Activated naive CD8-positive, alpha-beta T cell treated with anti-CD3 and anti-CD28 coated beads, Interleukin-2, amount 10 ng/mL, durations not matched to agents 7 days and 5 days (primary cell): ENCODE results near the gene IL27RA. TPM values are rescaled to one million over a fixed set of nuclear protein-coding genes. Genes with fewer than 3 reads are reported as not detected.

Experiments
- ATAC-seq: fragments of 150-1000 bp; cut with Tn5 transposase; one replicate; pipeline ENCODE4 v1.10.0; 2021; ENCODE audit warnings: low read depth, moderate library complexity
- POLR2A ChIA-PET: fragments of 350-600 bp; sonication (Branson Sonifier 250); formaldehyde crosslinking; loops from one replicate; lab custom pipeline; 2021; ENCODE audit warnings: antibody characterized with exemption; lab: Charles Lee
- DNase-seq: peaks from one replicate; pipeline ENCODE4 v3.0.0; 2021
- H3K27ac Mint-ChIP-seq: one replicate; pipeline ENCODE4 v1.8.0; 2022; ENCODE audit warnings: mild to moderate bottlenecking, mixed read lengths
- H3K27me3 Mint-ChIP-seq: one replicate; pipeline ENCODE4 v1.8.0; 2022; ENCODE audit warnings: mild to moderate bottlenecking, moderate library complexity, mixed read lengths
- H3K36me3 Mint-ChIP-seq: one replicate; pipeline ENCODE4 v1.8.0; 2021; ENCODE audit warnings: mild to moderate bottlenecking, mixed read lengths
- H3K4me1 Mint-ChIP-seq: one replicate; pipeline ENCODE4 v1.8.0; 2021; ENCODE audit warnings: mixed read lengths
- H3K4me3 Mint-ChIP-seq: one replicate; pipeline ENCODE4 v1.8.0; 2022; ENCODE audit warnings: mild to moderate bottlenecking, moderate library complexity, mixed read lengths
- H3K9me3 Mint-ChIP-seq: one replicate; pipeline ENCODE4 v1.8.0; 2021; ENCODE audit warnings: mixed read lengths
- total RNA-seq, 2 experiments: library from RNA; stranded (reverse); gene quantifications; one replicate each; pipeline ENCODE4 v1.2.3, GENCODE V29; 2021

Gene IL27RA
- total RNA-seq, 2 experiments from 2014 or later: 41.6 to 43.8 TPM

DNA sequence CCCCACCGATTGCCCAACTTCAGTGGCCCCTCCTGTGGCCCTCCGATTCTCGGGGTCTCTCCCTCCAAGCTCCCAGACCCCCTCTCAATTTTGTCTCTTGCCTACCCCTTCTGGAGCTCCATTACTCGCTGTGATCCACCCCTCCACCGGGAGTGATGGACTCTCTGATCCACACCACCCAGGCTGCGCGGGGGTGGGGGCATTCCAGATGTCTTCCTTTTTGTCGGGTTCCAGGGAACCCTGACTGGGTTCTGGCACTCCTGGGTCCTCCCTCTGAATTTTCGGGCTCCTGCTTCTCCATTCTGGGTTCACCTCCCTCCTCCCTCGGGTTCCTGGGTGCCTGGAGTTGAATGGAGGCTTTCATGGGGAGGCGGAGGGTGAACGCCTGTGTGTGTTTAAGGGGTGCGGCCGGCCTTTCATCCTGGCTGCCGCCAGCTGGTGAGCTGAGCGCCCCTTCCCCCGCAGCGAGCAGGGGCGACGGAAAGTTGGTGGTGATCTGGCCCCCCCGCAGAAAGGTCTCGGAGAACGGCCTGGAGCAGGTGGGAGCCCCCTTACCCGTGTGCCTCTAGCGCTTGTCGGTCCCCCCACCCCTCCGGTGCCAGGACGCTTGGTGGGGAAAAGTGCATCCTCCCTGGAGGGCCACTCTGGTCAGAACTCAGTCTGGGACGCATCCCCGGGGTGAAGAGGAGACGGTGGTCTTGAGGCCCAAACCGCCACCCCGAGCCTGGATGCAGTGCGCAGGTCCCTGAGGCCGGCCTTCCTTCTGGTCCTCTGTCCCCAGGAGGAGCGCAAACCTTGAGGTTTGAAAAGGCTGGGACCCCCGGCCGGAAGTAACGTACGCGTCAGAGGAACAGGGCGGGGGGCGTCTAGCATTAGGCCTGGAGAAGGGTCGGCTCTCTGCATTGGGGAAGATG lies 42.6 kb downstream of the IL27RA start:
- peaks cover 14% of the 10 kb centered on the region for H3K4me1 Mint-ChIP-seq
- peak overlapping the region; percentile 81 for H3K27ac Mint-ChIP-seq
- H3K4me3 Mint-ChIP-seq: peak overlapping the region; percentile 96
- no peaks in the 10 kb centered on the region for H3K9me3 Mint-ChIP-seq
- ATAC-seq (peak; percentile 2), DNase-seq (no peak)
- POLR2A ChIA-PET: interaction anchor here (0.7 to 3.0 kb wide), 5 partner anchors 42 to 215 kb away, joined by 3 to 19 read pairs (median 3); partner anchors contain the start of genes DCAF15 and IL27RA
- peaks cover 4% of the 10 kb centered on the region for H3K27me3 Mint-ChIP-seq
- no peaks in the 10 kb centered on the region for H3K36me3 Mint-ChIP-seq

DNA sequence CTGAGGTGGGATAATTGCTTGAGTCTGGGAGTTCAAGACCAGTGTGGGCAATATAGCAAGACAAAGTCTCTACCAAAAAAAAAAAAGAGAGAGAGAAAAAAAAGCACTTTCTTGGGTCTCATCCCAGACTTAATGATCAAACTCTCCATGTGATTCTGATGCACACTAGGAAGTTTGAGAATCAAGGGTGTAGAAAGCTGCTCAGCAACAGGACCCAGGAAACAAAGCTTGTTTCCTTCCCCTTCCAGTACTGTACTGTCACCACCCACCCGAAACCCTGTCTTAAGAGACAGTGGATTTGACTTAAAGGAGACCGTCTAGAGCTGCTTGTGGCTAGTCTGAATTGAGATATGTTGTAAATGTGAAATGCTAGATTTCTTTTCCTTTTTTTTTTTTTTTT lies 46.8 kb downstream of the IL27RA start:
- H3K36me3 Mint-ChIP-seq: no peaks in the 10 kb centered on the region
- peaks cover 4% of the 10 kb centered on the region for H3K27me3 Mint-ChIP-seq
- ATAC-seq (no peak), DNase-seq (no peak)
- no peaks in the 10 kb centered on the region for H3K9me3 Mint-ChIP-seq
- peaks cover 19% of the 10 kb centered on the region for H3K4me1 Mint-ChIP-seq
- POLR2A ChIA-PET: interaction anchor here (0.7 kb wide), 1 partner anchor 911 kb away, joined by 5 read pairs; no protein-coding TSS in a partner anchor
- H3K27ac Mint-ChIP-seq: no peak overlapping the region
- no peak overlapping the region for H3K4me3 Mint-ChIP-seq

DNA sequence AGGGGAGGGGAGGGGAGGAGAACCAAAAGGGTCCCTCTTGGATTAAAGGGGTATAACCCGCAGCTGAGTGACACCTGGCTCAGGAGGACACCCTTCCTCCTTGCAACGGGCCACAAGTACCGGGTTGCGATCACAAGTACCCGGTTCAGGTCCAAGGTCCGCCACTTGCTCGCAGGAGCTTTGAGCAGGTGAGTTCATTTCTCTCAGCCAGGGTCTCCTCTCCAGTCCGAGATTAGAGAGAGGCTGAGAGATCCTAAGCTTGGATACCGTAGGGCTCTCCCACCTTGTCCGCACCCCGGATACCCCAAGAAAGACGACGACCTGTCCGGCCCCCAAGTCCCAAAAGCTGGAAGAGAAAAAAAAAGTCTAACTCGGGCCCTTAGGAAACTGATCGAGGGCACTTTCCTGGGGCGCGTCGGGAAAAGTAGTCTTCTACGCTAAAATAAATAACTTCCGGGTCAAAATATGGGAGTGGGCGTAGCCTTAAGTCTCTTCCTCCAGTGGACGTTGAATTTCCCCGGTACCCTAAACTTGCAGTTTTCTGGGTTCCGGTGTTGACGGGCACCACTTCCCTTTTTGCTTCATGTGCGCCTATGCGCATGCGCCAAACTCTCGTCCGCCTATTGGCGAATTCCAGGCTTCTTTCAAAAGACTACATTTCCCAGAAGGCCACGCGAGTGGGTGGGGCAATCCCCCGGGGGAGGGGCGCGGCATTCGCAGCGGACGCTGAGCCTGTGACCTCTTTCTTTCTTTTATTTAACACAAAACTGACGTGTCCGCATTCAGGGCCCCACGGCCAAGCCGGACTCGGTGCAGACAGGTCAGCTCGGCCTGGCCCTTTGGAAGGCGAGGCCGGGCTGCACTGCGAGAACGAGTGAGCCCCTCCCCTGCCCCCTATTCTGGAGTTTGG lies 49.6 kb downstream of the IL27RA start:
- Mint-ChIP-seq H3K4me3 (peak overlapping the region; percentile 94), H3K36me3 (no peaks in the 10 kb centered on the region), H3K27ac (peak overlapping the region; percentile 97), H3K27me3 (no peaks in the 10 kb centered on the region), H3K9me3 (no peaks in the 10 kb centered on the region), H3K4me1 (peaks cover 9% of the 10 kb centered on the region)
- peak; percentile 99 for DNase-seq
- peak; percentile 92 for ATAC-seq
- POLR2A ChIA-PET: interaction anchor here (0.5 to 4.3 kb wide), 17 partner anchors 9 to 436 kb away, joined by 3 to 16 read pairs (median 3); partner anchors contain the start of genes ASF1B, IL27RA and PRKACA

DNA sequence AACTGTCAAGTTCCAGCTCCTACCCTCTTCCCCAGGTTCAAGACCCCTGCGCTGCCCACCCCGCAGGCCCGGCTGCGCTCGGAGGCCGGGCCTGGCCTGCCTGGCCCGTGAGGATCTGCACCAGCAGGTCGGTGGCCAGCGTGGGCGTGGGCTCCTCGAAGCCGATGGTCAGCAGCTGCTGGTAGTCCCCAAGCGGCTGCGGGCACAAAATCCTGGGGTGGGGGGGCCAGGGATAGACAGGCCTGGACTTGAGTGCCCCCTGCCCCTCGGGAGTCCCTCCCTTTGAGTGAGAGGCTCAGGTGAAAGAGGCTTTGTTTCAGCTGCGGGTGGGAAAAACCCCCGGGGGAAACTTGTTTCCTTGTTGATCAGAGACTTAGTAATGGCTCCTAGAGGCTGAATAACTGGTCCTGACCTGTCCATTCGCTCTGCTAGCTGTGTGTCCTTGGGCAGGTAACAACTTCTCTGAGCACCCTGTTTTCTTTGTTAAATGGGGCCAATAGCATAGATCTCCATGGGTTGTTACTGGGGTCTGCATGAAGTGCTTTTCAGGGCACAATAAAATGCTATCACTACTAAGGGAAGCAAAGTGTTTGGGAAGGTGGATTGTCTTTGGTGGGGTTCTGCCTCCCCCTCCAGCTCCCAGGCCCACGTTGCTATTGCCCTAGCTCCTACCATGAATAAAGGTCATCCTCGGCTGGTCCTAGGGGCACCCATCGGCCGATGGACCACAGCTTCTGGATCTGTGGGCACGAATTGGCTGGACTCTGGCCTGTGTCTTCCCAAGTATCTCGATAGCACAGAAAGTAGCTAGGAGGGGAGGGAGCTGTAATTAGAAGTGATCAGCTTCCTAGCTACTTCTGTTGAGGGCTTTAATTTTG lies 50.5 kb downstream of the IL27RA start:
- H3K4me1 Mint-ChIP-seq: peaks cover 9% of the 10 kb centered on the region

DNA sequence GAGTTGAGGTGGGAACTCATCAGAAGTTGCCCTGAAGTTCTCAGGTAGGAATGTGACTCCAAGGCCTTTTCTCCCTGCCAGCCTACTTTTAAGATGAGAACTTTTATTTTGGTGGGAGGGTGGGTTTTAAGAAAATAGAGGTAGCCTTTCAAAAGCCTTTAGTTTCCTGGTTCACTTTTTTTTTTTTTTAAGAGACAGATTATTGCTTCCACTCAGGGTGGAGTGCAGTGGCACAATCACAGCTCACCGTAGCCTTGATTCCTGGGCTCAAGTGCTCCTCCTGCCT lies 51.1 kb downstream of the IL27RA start:
- Mint-ChIP-seq H3K36me3 (no peaks in the 10 kb centered on the region), H3K27me3 (no peaks in the 10 kb centered on the region), H3K4me3 (peak overlapping the region; percentile 94), H3K27ac (no peak overlapping the region), H3K4me1 (peaks cover 9% of the 10 kb centered on the region), H3K9me3 (no peaks in the 10 kb centered on the region)
- POLR2A ChIA-PET: interaction anchor here (0.7 to 4.3 kb wide), 7 partner anchors 9 to 447 kb away, joined by 3 to 16 read pairs (median 3); partner anchors contain the start of genes PRKACA and RFX1
- ATAC-seq (no peak), DNase-seq (no peak)

More for the DNA sequence above, 50.5 kb downstream of the IL27RA start:
- no peaks in the 10 kb centered on the region for H3K9me3 Mint-ChIP-seq
- DNase-seq (no peak), ATAC-seq (no peak)
- H3K27me3 Mint-ChIP-seq: no peaks in the 10 kb centered on the region
- peak overlapping the region; percentile 94 for H3K4me3 Mint-ChIP-seq
- no peaks in the 10 kb centered on the region for H3K36me3 Mint-ChIP-seq
- POLR2A ChIA-PET: interaction anchor here (0.5 to 4.3 kb wide), 16 partner anchors 8 to 448 kb away, joined by 3 to 16 read pairs (median 4); partner anchors contain the start of genes ASF1B, IL27RA, PRKACA and RFX1
- peak overlapping the region; percentile 97 for H3K27ac Mint-ChIP-seq

DNA sequence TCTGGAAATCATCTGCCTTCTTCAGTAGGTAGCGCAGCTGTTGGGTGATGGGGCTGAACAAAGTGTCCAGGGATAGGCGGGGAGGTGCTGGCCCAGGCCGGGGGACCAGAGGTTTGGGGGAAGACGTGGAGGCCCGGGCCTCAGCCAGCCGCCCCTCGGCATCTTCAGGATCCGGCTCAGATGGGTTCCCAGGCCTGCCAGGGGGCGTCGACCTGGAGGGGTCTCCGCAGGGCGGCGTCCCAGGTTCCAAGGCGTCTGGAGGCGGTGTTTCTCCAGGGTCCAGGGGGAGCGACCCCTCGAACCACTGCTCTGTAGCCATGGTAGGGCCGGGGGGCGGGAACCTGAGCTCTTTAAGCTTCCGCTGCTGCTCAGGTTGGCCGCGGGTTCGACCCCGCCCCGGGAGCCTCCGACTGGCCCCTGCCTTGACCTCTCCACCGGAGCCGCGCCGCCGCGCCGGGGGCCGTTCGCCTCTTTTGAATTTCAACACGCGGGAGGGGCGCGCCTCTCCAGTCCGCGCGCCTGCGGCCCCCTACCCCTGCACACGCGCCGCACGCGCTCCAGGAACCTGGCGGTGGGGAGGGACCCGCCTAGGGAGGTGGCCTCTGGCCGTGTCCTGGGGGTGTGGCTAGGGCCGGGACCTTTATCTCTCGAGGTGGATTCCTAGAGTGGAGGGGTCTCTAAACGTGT lies 53.9 kb downstream of the IL27RA start, which contains the start of gene C19orf67:
Gene C19orf67, minus strand, starts transcription at position 475 of the 687 bp plus-strand sequence. Its CDS starts 156 bp downstream, at position 319.
- DNase-seq (no peak), ATAC-seq (no peak)
- Mint-ChIP-seq H3K27me3 (no peaks in the 10 kb centered on the region), H3K4me1 (peaks cover 7% of the 10 kb centered on the region), H3K27ac (no peak within 1 kb of the TSS), H3K9me3 (no peaks in the 10 kb centered on the region), H3K4me3 (no peak within 1 kb of the TSS), H3K36me3 (peaks cover 5% of the 10 kb centered on the region)
- POLR2A ChIA-PET: no interaction called here

DNA sequence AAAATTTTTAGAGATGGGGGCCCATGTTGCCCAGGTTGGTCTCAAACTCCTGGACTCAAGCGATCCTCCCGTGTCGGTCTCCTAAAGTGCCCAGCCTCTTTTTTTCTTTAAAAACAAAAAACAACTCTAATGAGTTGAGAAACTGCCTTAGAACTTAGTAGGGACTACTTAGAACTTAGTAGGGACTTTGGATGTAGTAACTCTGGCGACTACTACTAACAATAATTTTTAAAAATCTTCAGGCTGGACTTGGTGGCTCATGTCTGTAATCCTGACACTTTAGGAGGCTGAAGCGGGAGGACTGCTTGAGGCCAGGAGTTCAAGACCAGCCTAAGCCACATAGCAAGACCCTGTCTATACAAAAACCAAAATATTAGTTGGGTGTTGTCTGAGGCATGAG lies 54.5 kb downstream of the IL27RA start:
- H3K27ac Mint-ChIP-seq: no peak overlapping the region
- H3K9me3 Mint-ChIP-seq: no peaks in the 10 kb centered on the region
- no peaks in the 10 kb centered on the region for H3K27me3 Mint-ChIP-seq
- peaks cover 5% of the 10 kb centered on the region for H3K36me3 Mint-ChIP-seq
- no peak for DNase-seq
- ATAC-seq: no peak
- POLR2A ChIA-PET: no interaction called here
- H3K4me3 Mint-ChIP-seq: no peak overlapping the region
- H3K4me1 Mint-ChIP-seq: peaks cover 5% of the 10 kb centered on the region

GRCh38 chr19:14088634-14089411 lies 57.3 kb downstream of the IL27RA start:
- POLR2A ChIA-PET: no interaction called here
- Mint-ChIP-seq H3K9me3 (peaks cover 6% of the 10 kb centered on the region), H3K4me1 (peaks cover 12% of the 10 kb centered on the region), H3K36me3 (peaks cover 21% of the 10 kb centered on the region), H3K27ac (no peak overlapping the region), H3K4me3 (peak overlapping the region; percentile 66), H3K27me3 (no peaks in the 10 kb centered on the region)
- ATAC-seq: no peak
- no peak for DNase-seq

DNA sequence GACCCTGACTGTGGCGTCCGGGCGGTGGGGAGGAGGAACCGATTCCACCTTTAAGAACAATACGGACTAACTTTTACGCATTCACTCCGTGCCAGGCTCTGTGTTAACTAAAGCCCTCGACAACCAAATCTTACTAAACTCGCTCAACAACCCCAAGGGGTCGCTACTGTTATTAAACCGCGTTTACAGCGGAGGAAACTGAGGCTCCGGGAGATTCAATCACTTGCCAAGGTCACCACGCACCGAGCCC lies 57.8 kb downstream of the IL27RA start:
- peaks cover 6% of the 10 kb centered on the region for H3K9me3 Mint-ChIP-seq

GRCh38 chr19:14089662-14090508 lies 58.3 kb downstream of the IL27RA start:
- POLR2A ChIA-PET: interaction anchor here (0.6 to 1.0 kb wide), 3 partner anchors 9 to 224 kb away, joined by 3 to 9 read pairs (median 3); no protein-coding TSS in a partner anchor
- Mint-ChIP-seq H3K4me3 (peak overlapping the region; percentile 78), H3K27me3 (no peaks in the 10 kb centered on the region), H3K9me3 (peaks cover 6% of the 10 kb centered on the region), H3K4me1 (peaks cover 12% of the 10 kb centered on the region), H3K27ac (no peak overlapping the region), H3K36me3 (peaks cover 26% of the 10 kb centered on the region)
- ATAC-seq (peak; percentile 6), DNase-seq (peak; percentile 70)

More for the DNA sequence above, 57.8 kb downstream of the IL27RA start:
- POLR2A ChIA-PET: no interaction called here
- Mint-ChIP-seq H3K36me3 (peaks cover 22% of the 10 kb centered on the region), H3K4me3 (peak overlapping the region; percentile 66), H3K27ac (no peak overlapping the region), H3K27me3 (no peaks in the 10 kb centered on the region), H3K4me1 (peaks cover 12% of the 10 kb centered on the region)
- DNase-seq (no peak), ATAC-seq (no peak)
